KG1 (cell line): Measurements from ENCODE around the gene RDM1.
A peak's percentile ranks its signal among the peaks of the same experiment; 100 is the strongest.

Experiments
- DNase-seq: peaks from one replicate; lab custom pipeline; 2025; lab: John Stamatoyannopoulos, UW

RDM1 gene

GRCh38 chr17:35870906-35871819 lies 59.4 kb downstream of the RDM1 start:
- DNase-seq: peak; percentile 24

- DNase-seq: no peak
These were observed 61.8 kb downstream of the RDM1 start, which contains the start of gene HEATR9 for GRCh38 chr17:35868737-35869136. TSS of gene HEATR9 (minus strand) at chr17:35868891. CDS start at chr17:35868742, 149 bp downstream.
